HepG2 (cell line): ENCODE results near the gene NTSR2. TPM values are rescaled to one million over a fixed set of nuclear protein-coding genes. Genes with fewer than 3 reads are reported as not detected.

Source experiments
- AHDC1 ChIP-seq: sonication (generic); formaldehyde crosslinking; IDR thresholded peaks from 2 replicates; pipeline ENCODE4 v1.5.1; 2020; ENCODE audit warnings: mild to moderate bottlenecking, missing genetic modification reagents, borderline replicate concordance
- KDM3A ChIP-seq: IDR thresholded peaks from 2 replicates; pipeline ENCODE4 v1.6.1; 2018; ENCODE audit warnings: low read depth, missing compliant biosample characterization
- MAF1 ChIP-seq: sonication (generic); formaldehyde crosslinking; IDR thresholded peaks from 2 replicates; pipeline ENCODE4 v1.5.0; 2020; ENCODE audit warnings: missing genetic modification reagents, borderline replicate concordance
- MED13 ChIP-seq: sonication (generic); formaldehyde crosslinking; IDR thresholded peaks from 2 replicates; pipeline ENCODE4 v1.5.0; 2020; ENCODE audit warnings: missing genetic modification reagents
- NR2C2 ChIP-seq: sonication (generic); formaldehyde crosslinking; IDR thresholded peaks from 2 replicates; pipeline ENCODE4 v1.4.0; 2020; ENCODE audit warnings: missing genetic modification reagents, mild to moderate bottlenecking, moderate library complexity, borderline replicate concordance
- SKIL ChIP-seq: sonication (generic); formaldehyde crosslinking; IDR thresholded peaks from 2 replicates; pipeline ENCODE4 v1.8.0; 2022; ENCODE audit warnings: missing genetic modification reagents, mild to moderate bottlenecking, moderate library complexity, borderline replicate concordance
- ZFYVE20 ChIP-seq: sonication (generic); formaldehyde crosslinking; IDR thresholded peaks from 2 replicates; pipeline ENCODE4 v1.8.0; 2023; ENCODE audit warnings: low read depth, mild to moderate bottlenecking, moderate library complexity, missing genetic modification reagents, borderline replicate concordance
- ZIK1 ChIP-seq: sonication (generic); formaldehyde crosslinking; IDR thresholded peaks from 2 replicates; pipeline ENCODE4 v1.5.0; 2020; ENCODE audit warnings: mild to moderate bottlenecking, low read depth, missing genetic modification reagents, borderline replicate concordance
- ZSCAN12 ChIP-seq: sonication (generic); formaldehyde crosslinking; IDR thresholded peaks from 2 replicates; pipeline ENCODE4 v1.9.0; 2021; ENCODE audit warnings: mild to moderate bottlenecking, missing genetic modification reagents
- polyA plus RNA-seq, 8 experiments: library from polyadenylated mRNA; depleted of rRNA in 3 of 8; stranded (reverse) in 7 of 8; unstranded in 1 of 8; fragments of >200 nt; fragmentation: Illumina TruSeq in 4 of 8; extraction: Trizol in 4 of 8; gene quantifications; 2 replicates each; pipeline versions ENCODE4 v1.2.1 to v1.2.3, GENCODE V29; 2011 to 2016; ENCODE audit warnings: low read depth in 4 of 8, missing spikeins in 1 of 8, mixed read lengths in 1 of 8; ENCODE audit not compliant: insufficient read depth in 1 of 8
- total RNA-seq, 5 experiments: library from RNA; depleted of rRNA; stranded (reverse); fragments of >200 nt; fragmentation: Illumina TruSeq; extraction: Trizol; gene quantifications; 2 replicates each; pipeline ENCODE4 v1.2.3, GENCODE V29; 2016; ENCODE audit warnings: low read depth in 1 of 5

NTSR2 gene
- total and polyA plus RNA-seq, 2 of the 13 experiments (the other 11 are each of a cell fraction or from before 2014, with no cell fraction given) = not detected

DNA sequence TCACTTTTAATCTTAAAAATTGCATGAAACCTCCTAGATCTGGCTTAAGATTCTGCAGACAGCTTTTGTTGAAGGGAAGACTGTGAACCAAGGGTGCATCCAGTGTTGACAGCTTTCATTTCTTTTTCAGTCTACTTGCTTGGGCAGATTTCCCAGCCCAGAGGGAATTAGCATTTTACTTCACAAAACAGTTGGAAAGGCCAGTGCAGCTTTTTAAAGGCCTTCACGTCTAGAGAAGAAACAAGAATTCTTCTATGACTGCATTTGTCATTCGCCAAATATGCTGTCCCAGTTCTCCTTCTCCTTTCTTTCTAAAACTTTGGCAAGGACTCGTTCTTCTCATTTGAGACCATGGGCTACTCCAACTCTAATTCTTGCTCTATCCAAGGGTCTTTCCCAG, 17.4 kb downstream of the NTSR2 start (continued):
- TF ChIP-seq AHDC1 (CRISPR knock-in tag) (no peak), KDM3A (CRISPR knock-in tag) (no peak), ZSCAN12 (CRISPR knock-in tag) (no peak), MED13 (CRISPR knock-in tag) (no peak), SKIL (CRISPR knock-in tag) (no peak), ZIK1 (CRISPR knock-in tag) (no peak), ZFYVE20 (CRISPR knock-in tag) (no peak), MAF1 (CRISPR knock-in tag) (no peak), NR2C2 (CRISPR knock-in tag) (no peak)
